Stimulated activated naive CD4-positive, alpha-beta T cell treated with Interleukin-2 at 50 U/mL for 16 hours (primary cell): ENCODE measurements around the gene STXBP3.
"Not testable (repeated sequence)": the region's sequence is repeated elsewhere in the genome, so short reads cannot be mapped to it uniquely, and the experiment has no call there.

Experiments
- DNase-seq: peaks from one replicate; lab custom pipeline; 2025; lab: John Stamatoyannopoulos, UW

STXBP3 gene, protein sequence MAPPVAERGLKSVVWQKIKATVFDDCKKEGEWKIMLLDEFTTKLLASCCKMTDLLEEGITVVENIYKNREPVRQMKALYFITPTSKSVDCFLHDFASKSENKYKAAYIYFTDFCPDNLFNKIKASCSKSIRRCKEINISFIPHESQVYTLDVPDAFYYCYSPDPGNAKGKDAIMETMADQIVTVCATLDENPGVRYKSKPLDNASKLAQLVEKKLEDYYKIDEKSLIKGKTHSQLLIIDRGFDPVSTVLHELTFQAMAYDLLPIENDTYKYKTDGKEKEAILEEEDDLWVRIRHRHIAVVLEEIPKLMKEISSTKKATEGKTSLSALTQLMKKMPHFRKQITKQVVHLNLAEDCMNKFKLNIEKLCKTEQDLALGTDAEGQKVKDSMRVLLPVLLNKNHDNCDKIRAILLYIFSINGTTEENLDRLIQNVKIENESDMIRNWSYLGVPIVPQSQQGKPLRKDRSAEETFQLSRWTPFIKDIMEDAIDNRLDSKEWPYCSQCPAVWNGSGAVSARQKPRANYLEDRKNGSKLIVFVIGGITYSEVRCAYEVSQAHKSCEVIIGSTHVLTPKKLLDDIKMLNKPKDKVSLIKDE

DNA sequence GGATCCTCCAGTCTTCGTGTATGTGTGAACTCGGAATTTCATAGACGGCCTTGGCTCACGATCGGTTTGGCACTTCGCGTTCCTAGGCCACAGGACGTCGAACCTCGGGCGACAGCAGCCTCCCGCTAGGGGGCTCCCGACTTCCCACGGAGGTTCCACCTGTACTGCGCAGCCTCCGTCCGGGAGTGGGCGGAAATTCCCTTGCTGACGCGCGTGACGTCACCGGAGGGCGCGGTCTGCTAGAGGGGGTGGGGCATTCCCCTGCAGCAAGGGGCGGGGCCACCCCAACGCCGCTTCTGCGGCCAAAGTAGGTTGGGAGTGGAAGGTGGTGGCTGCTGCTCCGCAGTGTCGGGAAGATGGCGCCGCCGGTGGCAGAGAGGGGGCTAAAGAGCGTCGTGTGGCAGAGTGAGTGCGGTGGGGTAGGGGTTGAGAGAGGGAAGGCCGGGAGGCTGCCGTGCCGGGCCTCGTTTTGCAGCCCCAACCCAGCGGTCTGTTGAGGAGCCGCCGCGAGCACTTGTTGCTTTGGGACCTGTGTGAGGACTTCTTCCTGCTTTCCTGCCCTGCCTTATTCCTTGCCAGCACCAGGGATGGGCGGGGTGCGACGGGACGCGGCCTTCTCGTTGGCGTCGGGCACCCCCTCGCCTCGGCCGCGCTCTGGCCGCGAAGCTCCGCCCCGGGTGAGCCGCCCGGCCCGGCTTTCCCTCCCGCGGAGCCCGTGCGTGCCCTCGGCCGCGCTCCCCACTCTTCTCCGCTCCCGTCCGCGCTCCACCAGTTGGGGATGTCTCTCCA is at the start of gene STXBP3:
Gene STXBP3, plus strand, starts transcription at position 293 of the 789 bp plus-strand sequence. Its CDS starts 64 bp downstream, at position 357.
- peak; percentile 98 for DNase-seq

DNA sequence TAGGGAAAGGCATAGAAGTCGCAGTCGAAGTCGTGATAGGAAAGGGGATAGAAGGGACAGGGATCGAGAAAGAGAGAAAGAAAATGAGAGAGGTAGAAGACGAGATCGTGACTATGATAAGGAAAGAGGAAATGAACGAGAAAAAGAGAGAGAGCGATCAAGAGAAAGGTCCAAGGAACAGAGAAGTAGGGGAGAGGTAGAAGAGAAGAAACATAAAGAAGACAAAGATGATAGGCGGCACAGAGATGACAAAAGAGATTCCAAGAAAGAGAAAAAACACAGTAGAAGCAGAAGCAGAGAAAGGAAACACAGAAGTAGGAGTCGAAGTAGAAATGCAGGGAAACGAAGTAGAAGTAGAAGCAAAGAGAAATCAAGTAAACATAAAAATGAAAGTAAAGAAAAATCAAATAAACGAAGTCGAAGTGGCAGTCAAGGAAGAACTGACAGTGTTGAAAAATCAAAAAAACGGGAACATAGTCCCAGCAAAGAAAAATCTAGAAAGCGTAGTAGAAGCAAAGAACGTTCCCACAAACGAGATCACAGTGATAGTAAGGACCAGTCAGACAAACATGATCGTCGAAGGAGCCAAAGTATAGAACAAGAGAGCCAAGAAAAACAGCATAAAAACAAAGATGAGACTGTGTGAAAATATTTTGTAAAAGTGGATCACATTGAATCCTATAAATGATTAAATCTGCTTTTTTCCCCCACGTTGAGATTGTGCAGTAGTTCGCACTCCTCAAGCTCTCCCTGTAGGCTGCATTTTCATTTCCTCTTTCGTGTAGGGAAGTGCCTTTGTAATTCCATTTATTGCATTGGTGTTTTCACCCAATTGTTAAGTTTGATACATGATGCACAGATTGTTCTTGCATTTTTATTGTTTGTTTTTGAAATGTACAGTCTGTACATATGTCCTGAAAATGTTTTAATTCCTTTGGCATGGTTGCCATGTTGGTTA is 46.8 kb upstream of the STXBP3 start:
- no peak for DNase-seq

DNA sequence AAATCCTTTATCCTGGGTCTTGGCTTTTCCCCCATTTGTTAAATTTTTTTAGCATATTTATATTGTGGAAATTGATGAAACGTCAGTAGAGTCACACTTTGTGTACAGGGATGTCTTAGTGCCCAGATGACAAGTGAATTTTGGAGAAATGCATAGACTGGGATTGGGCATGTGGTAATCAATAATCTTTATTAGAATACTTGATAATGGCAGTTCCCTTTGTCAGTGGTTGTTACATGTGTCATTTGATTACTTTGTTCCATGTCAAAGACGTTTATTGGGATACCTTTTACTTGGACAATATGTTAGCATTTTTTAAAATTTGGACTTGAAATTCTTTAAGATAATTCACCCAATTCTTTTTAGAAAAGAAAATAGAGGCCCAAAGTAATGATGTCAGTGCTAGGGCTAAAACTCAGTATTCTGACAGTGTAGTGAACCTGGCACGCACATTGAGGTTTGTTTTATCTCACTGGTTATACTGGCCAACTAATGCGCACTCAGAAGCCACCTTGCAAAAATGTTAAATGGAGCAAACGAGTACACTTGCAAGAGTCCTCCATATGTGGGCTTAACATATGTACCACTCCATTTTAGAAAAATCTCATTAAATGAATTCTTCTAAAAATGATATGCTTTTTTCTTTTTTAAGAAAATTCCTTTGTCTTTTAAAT is 45.2 kb upstream of the STXBP3 start:
- no peak for DNase-seq

DNA sequence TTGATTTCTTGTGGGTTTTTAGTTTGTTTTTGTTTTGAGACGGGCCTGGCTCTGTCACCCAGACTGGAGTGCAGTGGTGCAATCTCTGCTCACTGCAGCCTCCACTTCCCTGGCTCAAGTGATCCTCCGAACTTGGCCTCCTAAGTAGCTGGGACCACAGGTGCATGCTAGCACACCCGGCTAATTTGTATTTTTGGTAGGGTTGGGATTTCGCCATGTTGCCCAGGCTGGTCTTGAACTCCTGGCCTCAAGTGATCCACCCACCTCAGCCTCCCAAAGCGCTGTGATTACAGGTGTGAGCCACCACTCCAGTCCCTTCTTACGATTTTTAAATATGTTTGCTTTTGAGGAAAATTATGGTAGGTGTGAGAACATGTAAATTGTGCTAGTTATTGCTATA is 44.4 kb upstream of the STXBP3 start:
- not testable (repeated sequence) for DNase-seq

DNA sequence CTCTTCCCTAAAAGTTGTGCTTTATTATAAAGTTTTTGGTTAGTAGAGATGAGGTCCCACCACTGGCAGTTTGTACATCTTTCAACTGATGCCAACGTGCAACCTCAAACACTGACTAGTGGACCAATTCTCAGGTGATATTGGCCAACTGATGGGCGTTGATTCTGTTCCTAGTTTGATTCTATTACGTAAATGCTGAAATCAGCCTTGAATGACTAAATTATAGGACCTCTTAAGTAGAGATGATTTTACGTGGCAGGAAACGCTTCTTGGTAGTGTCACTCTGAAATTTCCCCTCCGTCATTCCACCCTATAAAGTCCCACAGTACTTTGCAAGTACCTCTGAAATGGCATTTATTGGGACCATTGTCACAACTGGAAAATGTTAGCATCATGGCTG is 42.5 kb upstream of the STXBP3 start:
- peak; percentile 5 for DNase-seq

DNA sequence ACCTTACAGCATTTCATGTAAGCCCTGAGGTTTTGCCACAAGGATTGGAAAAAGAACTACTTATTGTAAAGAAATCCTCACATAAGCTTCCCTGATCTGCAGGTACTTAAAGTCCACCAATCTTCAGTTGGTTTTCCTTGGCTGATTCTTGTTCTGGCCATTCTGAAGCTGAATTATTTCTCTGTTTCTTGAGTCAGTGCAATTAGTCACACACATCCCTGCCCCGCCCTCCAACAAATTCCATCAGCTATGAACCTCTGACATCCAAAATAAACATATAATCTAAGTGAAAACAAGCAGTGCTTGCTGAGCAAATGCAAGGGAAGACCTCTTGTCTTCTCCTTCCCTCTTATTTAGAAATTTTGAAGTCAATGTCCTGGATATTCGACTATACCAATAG is 42.0 kb upstream of the STXBP3 start:
- DNase-seq, result no peak

DNA sequence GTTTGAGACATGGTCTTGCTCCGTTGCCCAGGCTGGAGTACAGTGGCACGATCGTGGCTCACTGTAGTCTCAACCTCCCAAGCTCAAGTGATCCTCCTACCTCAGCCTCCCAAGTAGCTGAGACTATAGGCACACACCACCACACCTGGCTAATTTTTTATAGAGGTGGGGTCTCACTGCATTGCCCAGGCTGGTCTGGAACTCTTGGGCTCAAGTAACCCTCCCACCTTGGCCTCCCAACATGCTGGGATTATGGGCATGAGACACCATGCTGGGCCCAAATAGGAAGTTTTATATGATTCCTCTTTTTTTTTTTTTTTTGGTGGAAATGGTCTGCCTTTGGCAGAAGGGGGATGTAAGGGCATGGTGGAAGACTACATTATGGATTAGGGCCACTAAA is 39.8 kb upstream of the STXBP3 start:
- DNase-seq, result no peak

DNA sequence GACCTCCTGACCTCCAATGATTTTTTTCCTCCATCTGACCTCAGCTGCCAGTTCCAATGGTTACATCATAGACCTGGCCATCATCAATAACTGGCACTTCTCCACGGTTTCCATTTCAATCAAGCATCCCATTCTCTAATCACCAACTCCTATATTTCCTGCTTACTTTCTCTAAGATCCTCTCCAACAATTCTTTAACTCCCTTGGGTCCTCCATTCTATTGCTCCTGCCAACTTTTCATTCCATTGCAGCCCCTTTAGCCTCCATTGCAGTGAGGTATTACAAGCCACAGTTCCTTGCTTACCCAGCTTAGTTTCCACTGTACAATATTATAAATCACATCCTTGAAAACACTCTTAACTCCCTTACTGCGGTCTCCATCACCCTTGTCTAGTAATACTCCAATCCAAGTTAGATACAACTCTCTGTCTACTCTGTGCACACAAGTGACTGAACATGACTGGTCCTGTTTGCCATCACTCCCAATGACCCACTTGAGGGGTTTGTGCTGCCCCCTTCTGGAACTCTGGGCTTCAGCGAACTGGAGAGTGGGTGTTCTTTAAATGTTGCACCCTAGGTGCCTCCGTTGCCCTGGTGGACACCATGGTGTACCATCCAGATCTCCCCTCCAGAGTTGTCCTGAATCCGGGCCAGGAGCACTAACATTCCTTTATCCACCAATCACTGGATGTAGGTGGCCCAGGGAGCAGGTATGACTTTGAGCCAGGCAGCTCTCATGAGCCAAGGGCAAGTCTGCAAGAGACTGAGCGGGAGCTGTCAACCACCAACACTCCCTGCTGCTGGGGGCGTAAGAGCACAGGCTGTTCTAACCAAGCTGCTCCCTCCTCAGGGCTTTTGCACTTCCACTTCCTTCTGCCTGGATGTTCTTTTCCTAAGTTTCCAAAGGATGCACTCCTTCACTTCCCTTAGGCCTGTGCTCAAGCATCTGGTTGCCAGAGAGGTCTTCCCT is 37.5 kb upstream of the STXBP3 start:
- peak; percentile 46 for DNase-seq

DNA sequence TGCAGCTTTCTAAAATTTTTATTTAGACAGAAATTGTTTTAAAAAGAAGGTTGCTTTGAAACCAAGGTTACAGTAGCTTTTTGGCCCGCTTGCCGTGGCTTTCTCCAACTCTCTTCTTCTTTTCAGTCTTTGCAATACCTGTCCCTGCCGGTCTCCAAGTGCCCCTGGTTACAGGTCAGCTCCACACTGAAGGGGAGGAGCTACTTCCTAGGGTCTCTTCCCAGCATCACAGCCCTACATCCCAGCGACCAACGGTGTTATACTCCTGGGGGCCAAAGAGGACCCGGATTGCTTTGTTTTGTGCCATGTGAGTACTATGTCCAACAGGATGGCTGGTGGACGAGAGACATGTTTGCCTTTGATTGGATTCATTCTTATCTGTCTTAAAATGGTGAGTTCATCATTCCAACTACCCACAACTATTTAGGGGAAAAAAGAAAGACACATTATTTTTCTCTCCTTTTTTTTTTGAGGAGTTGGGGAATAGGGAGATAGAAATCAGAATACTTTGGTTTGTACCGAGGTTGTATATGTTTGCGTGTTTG is 33.8 kb upstream of the STXBP3 start, which contains the start of gene FNDC7:
Gene FNDC7, plus strand, starts transcription at position 303 of the 545 bp plus-strand sequence. Its CDS starts 26 bp downstream, at position 329.
- DNase-seq, result no peak

DNA sequence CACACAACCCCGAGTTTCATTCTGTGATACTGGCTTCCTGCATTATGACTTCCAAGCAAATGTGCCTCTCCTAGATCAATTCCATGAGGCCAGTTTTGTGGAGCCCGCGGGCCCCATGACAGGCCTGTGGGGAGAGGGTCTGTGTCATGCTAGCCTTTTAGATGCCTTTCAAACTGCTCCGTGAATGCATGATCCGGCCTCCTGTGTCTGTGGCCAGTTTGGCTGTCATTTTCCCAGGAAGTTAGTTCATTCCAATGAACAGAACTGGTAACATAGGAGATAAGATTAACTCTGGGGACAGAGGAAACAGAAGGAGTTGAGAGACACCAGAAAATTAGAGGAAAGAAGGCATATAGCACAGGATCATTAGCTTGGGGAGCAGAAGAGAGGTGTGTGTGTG is 30.5 kb upstream of the STXBP3 start:
- no peak for DNase-seq

DNA sequence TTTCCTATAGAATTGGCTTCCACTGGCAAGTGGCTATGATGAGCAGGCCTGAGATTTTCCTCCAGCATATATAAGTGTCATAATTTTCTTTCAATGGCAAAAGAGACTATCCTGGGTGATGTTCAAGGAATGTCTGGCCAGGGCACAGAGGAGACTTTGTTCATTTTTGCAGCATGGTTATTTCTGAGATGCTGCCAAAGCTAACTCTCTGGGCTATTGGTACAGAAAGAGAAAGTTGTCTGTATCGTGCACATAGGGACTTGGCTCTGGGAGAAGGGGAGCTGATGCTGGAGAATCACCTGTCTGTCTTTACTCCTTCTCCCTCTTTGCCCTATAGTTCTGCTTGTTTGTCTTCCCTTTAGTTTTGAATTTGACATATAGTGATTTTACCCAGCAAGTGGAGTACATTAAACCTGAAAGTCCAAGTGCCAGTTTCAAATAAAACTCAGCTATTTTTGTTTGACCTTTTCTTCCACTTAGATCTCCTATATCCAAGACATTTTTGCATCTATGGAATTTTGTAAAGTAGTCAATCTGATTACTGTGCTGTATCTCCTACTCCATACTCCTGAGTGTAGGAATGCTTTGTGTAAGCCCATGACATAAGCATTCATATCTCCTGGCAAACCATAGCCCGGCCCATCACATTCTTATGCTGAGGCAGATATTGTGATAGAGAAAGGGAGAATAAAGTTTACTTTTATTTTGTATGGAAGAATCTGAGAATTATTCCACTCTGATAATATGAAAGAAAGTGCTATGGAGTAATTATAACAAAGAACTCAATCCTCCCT is 29.8 kb upstream of the STXBP3 start:
- no peak for DNase-seq

DNA sequence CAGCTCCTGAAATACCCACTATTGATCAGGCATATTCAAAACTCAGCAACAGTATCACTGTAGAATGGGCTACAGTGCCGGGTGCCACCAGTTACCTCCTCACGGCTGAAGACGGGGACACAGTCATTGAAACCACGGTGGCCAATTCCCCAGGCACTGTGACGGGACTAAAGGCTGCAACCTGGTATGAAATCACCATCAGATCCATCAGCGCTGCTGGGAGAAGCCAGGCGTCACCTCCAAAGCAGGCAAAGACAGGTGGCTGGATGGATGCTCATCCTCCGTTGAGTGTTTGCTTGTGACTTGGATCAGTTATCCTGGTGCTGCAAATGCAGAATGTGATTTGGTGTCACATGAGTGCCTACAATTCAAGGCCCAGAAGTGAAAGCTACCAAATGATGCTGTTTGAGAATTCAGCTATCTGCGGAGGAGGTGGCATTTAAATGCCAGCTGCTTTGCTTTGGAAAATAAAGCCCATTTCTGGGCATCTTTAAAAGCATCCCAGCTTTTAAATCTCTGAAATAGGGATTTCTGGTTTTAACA is 28.6 kb upstream of the STXBP3 start:
- DNase-seq, result no peak

DNA sequence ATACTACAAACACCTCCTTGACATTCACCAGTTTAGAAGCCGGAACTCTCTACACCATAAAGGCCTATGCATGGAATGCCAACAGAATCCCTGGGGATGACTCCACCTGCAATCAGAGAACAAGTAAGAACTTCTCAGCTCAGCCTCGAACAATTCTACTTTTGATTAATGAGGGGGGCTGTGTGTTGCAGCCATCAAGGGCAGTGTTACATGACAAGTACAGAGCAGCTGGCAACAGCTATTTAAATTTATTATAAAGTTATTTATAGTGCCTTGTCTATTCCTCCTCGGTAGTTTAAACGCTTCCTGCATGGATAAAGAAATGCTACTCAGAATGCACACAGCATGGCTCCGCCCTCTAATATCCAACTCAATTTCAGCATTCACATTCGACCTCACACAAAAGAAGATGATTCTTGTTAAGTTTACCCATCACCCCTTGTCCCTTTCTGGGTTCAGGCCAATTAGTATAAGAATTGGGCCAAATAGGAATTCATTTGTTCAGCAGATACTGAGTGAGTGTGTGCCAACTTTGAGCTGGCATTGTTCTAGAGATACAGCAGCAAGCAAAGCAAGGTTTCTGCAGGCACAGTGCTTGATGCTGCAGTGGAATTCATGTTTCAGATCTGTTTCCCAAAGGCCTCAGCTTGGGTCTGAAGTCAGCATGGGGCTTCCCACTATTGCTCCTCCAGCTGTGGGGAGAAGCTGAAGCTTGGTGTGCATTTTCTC is 27.4 kb upstream of the STXBP3 start:
- DNase-seq, result no peak

DNA sequence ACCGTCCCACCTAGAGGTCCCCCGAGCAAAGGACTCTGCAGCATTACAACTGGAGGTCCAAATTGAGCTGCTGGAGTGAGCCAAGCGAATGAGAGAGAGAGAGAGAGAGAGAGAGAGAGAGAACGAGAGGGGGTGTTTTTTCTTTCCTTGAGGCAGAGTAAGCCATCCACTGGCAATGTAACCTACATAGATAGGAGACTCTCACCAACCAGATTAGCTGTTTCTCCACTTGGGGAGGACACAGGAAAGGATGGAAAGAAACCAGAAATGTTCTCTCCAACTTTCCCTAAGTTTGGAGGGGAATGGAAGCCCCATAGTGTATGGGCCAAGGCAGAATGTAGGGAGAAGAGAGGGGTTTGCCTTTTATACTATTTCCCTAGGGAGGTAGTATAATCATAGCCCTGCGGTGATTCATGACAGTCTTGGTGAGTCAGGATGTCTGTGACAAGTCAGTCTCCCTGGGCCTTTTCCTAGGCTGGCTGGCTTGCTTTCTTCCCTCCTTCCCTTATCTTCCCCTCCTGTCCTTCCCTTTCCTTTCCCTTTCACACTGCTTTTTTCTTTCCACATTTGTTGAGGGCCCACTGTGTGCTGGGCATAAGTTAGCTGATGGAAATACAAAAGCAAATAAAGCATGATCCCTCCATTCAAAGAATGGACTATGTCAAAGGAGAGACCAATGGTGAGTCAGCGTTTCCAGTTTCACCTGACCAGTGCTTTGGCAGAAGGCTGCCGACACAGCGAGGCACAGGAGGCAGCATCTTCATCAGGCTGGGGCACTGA is 26.6 kb upstream of the STXBP3 start:
- no peak for DNase-seq

DNA sequence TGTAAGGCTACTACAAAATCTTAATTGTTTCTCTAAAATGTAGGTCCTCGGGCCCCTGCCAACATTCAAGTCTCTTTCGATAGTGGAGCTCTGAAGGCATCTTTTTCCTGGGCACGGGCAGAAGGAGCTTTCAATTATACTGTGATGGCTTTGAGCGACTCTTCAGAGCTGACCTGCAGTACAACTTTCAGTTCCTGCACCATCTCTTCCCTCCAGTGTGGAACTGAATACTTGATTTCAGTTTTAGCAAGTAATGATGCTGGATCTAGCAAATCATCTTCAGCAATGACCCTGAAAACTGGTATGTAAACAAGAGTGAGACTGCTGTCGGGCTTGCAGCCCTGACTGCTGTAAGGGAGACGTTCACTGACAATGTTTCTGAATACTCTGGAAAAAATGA is 24.2 kb upstream of the STXBP3 start:
- DNase-seq, result no peak

DNA sequence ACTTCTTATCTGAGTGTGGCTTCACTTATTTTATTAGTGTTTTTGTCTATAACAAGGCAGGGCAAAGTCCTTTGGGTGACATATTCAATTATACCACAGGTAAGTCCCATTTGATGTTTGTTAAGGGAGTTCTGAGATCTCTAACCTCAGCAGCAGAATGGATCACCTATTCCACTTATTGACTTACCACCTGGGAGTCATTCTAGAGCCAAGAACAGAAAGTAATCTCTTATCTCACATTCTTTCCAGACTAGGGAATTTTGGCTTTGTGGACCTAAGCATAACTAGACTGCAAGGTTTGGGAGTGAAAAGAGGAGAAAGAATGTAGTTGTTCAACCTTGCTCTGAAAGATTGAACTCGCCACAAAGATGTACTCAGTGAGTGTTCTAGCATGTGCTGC is 20.6 kb upstream of the STXBP3 start:
- no peak for DNase-seq
